ENCODE measurements around the gene AMER2. TPM values are rescaled to one million over a fixed set of nuclear protein-coding genes. Genes with fewer than 3 reads are reported as not detected.

The AMER2 gene
- total RNA-seq, 1 donor from 2014 or later, result not detected

DNA sequence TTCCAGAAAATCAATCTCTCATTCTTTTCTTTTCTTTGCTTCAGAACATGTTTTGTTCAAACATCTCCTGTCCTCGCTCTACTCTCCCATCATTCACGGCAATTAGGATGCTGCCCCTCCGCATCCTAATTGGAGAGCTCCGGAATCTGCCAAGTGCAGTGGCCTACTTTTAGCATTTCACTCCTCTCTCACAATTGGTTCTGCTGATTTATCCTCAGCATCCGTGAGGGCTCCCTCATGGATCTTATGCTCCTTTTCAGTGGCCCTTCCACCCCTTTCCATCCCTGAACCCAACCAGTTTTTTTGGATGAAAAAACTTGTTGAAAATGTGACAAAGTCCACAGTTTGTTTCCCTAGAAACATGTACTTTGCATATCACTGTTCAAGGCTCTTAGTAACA lies 22.4 kb downstream of the AMER2 start:
- DNase-seq, result no peak
- intact Hi-C loops (cut with DNase I), result no loop called here
- no peaks in the 10 kb centered on the region for H3K4me1 ChIP-seq
- TF ChIP-seq, protein P1, sequence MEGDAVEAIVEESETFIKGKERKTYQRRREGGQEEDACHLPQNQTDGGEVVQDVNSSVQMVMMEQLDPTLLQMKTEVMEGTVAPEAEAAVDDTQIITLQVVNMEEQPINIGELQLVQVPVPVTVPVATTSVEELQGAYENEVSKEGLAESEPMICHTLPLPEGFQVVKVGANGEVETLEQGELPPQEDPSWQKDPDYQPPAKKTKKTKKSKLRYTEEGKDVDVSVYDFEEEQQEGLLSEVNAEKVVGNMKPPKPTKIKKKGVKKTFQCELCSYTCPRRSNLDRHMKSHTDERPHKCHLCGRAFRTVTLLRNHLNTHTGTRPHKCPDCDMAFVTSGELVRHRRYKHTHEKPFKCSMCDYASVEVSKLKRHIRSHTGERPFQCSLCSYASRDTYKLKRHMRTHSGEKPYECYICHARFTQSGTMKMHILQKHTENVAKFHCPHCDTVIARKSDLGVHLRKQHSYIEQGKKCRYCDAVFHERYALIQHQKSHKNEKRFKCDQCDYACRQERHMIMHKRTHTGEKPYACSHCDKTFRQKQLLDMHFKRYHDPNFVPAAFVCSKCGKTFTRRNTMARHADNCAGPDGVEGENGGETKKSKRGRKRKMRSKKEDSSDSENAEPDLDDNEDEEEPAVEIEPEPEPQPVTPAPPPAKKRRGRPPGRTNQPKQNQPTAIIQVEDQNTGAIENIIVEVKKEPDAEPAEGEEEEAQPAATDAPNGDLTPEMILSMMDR (IDR thresholded peaks at IDR 0.05), result no peak
- no peaks in the 10 kb centered on the region for H3K36me3 ChIP-seq
- H3K9me3 ChIP-seq, result no peaks in the 10 kb centered on the region
- no peak overlapping the region for H3K27ac ChIP-seq
- no peak for ATAC-seq
- H3K4me3 ChIP-seq, result no peak overlapping the region
- peaks cover 6% of the 10 kb centered on the region for H3K27me3 ChIP-seq (ENCODE audit: low read depth)

DNA sequence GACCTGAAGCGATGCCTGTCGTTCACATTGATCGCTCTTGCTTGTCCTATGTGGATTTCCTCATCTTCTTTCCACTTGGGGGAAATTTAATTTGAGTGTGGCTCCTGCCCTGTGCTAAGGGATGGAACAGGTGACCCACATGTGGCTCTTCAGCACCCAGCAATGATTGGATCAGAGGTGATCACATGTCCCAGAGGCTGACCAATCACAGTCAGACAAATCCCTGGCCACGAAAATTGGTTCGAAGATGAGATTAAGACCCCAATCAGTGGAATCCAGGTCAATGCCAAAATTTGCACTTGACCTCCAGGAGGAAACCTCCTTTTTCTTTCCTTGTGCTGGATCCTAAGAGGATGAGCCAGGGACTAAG lies 23.7 kb downstream of the AMER2 start:
- no peak for ATAC-seq
- peaks cover 6% of the 10 kb centered on the region for H3K27me3 ChIP-seq (ENCODE audit: low read depth)
- no peaks in the 10 kb centered on the region for H3K9me3 ChIP-seq
- H3K27ac ChIP-seq, result no peak overlapping the region
- no peaks in the 10 kb centered on the region for H3K36me3 ChIP-seq
- intact Hi-C loops (cut with DNase I), result no loop called here
- no peaks in the 10 kb centered on the region for H3K4me1 ChIP-seq
- DNase-seq, result no peak
- TF ChIP-seq, protein P1 (IDR thresholded peaks at IDR 0.05), result no peak
- H3K4me3 ChIP-seq, result no peak overlapping the region

DNA sequence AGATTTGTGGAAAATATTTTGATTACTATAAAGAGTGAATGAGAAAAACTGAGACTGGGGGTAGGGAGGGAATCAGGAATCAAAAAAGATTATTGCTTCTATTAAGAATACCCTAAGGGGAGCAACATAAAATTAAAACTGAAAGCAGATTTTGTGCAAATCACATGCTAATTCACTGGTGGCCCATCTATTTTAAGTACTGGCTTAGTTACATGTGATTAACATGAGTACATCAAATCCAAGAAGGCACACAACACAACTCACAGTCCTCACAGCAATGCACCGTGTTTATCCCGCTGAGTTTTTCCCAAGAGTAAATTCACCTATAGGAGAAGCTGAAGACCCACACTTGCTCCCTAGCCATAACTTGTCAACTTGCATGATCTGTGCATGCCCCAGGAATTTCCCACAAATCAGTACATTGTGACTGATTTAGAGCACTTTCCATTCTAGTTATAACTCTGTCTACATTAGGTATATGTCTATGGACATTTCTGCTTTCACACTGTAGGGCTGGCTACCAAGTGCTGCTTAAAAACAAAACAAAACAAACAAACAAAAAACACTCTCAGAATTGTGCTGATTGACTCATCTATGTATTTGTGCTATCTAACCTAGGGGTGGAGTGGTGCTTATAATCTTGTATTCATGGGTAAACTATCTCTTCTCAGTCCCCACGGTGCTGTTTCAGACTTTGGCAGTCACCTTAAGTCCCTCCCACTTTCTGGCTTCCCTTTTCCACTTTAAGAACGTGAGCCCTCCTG lies 24.3 kb downstream of the AMER2 start:
- TF ChIP-seq, protein P1 (IDR thresholded peaks at IDR 0.05), result no peak
- H3K9me3 ChIP-seq, result no peaks in the 10 kb centered on the region
- no peak for DNase-seq
- H3K36me3 ChIP-seq, result no peaks in the 10 kb centered on the region
- peaks cover 6% of the 10 kb centered on the region for H3K27me3 ChIP-seq (ENCODE audit: low read depth)
- H3K4me3 ChIP-seq, result no peak overlapping the region
- intact Hi-C loops (cut with DNase I), result no loop called here
- ATAC-seq, result no peak
- H3K4me1 ChIP-seq, result no peaks in the 10 kb centered on the region
- no peak overlapping the region for H3K27ac ChIP-seq

DNA sequence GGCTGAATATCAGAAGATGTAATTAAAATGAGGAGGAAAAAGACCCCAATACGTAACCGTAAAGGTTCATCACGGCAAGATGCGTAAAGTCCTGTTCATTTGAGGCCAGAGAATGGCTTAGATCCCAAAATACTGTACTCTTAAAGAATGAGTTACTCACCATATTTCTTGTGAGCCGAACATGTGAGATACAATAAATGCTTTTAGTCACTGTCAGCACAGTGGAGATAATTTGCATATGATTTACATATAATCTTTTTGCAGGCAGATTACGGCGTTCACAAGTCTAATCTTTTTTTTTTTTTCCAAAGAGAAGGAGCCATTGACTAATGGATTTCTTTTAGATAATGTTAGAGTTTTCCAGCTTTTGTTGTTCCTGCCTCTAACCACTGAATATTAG lies 28.4 kb downstream of the AMER2 start:
- Histone ChIP-seq H3K9me3 (no peaks in the 10 kb centered on the region), H3K27me3 (ENCODE audit: low read depth) (peaks cover 7% of the 10 kb centered on the region), H3K4me3 (no peak overlapping the region), H3K36me3 (no peaks in the 10 kb centered on the region), H3K27ac (no peak overlapping the region), H3K4me1 (no peaks in the 10 kb centered on the region)
- DNase-seq (no peak), ATAC-seq (no peak)
- intact Hi-C loops (cut with DNase I), result no loop called here
- TF ChIP-seq, protein P1 (IDR thresholded peaks at IDR 0.05), result no peak

DNA sequence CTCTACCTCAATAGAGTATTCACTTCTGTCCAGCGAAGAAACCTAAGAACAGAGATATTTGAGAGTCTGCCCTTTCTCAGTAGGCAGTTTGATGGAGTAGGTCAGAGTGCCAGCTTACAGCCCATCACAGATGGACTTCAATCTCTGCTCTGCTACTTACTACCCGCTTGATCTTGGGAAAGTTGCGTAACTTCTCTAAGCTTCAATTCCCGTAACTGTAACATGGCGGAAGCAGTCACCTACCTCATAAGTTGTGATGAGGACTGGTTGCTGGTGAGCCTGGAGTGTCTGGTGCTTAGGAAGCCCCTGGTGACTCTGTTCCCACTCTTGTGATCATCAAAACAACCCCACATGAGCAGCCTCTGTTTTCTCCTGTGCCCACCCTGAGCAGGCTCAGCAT lies 31.0 kb downstream of the AMER2 start:
- DNase-seq, result no peak
- Histone ChIP-seq H3K27me3 (ENCODE audit: low read depth) (peaks cover 19% of the 10 kb centered on the region), H3K36me3 (no peaks in the 10 kb centered on the region), H3K4me1 (no peaks in the 10 kb centered on the region), H3K4me3 (no peak overlapping the region), H3K27ac (no peak overlapping the region), H3K9me3 (no peaks in the 10 kb centered on the region)
- TF ChIP-seq, protein P1 (IDR thresholded peaks at IDR 0.05), result no peak
- intact Hi-C loops (cut with DNase I), result no loop called here
- no peak for ATAC-seq

Data from lower lobe of right lung (tissue), 2 donors.